ENCODE results near the gene LARP7.

LARP7 gene

DNA sequence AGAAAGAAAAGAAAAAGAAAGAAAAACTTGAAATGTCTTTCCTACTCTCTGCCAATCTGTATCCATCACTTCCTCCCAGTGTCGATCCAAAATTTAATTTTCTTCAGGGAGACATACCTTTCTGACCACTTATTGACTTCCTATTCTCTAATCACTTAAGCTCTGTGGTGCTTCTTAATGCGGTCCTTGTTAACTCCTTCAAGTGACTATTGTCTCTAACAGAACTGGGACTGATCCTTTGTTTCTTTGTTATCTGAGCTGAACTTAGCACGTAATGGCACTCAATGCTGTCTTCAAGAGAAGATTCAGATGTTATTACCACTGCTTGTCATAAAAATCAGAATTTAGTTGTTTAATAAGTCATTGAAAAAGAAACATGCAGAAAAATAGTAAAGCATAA lies 31.2 kb downstream of the LARP7 start:
- H3K4me1 ChIP-seq (ENCODE audit: control insufficient read depth, insufficient read depth, low read length) = no peaks in the 10 kb centered on the region

DNA sequence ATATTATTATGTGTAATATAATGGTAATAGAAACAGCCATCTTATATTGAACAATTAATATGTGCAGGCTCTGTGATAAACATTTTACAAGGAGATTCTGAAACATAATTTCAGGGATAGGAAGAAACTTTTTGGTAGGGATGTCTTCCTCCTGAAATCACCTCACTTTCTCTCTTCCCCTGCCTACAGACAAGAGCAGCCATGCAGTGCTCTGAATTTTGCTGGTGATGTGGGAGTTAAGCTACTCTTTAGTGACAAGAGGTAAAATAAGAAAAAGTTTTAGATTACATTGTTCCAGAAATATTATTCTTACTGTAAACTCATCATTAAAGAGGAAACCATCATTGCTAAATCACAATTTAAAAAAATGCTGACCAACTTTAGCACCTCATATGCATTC lies 36.1 kb downstream of the LARP7 start:
- Histone ChIP-seq H3K36me3 (ENCODE audit: control insufficient read depth in 2 of 2, insufficient read depth in 1 of 2, low read length in 2 of 2) (no peaks in the 10 kb centered on the region), H3K9me3 (ENCODE audit: control insufficient read depth, insufficient read depth, low read depth, low read length) (no peaks in the 10 kb centered on the region), H3K27ac (ENCODE audit: extremely low read depth, low read depth, low read length) (no peak overlapping the region), H3K4me3 (ENCODE audit: low read depth, low read length) (no peak overlapping the region), H3K4me1 (ENCODE audit: control insufficient read depth, insufficient read depth, low read length) (no peaks in the 10 kb centered on the region)
- CTCF ChIA-PET = no interaction called here
- POLR2A ChIA-PET = no interaction called here
- TF ChIP-seq ZNF221 (tag by site-specific recombination; IDR thresholded peaks at IDR 0.05; ENCODE audit: borderline replicate concordance) = no peak
- TF ChIP-seq KLF9 (tag by site-specific recombination; IDR thresholded peaks at IDR 0.05; ENCODE audit: low read depth) = no peak
- no peak for TF ChIP-seq ZNF585B (tag by site-specific recombination; IDR thresholded peaks at IDR 0.05)
- TF ChIP-seq ZNF521 (tag by site-specific recombination; IDR thresholded peaks at IDR 0.05) = no peak

More for the DNA sequence above, 31.2 kb downstream of the LARP7 start:
- no peaks in the 10 kb centered on the region for H3K9me3 ChIP-seq (ENCODE audit: control insufficient read depth, insufficient read depth, low read depth, low read length)
- H3K36me3 ChIP-seq (ENCODE audit: control insufficient read depth in 2 of 2, insufficient read depth in 1 of 2, low read length in 2 of 2) = no peaks in the 10 kb centered on the region
- ChIA-PET CTCF (no interaction called here), POLR2A (interaction anchor here (0.7 kb wide), 1 partner anchor 447 kb away, joined by 4 read pairs; no protein-coding TSS in a partner anchor)
- TF ChIP-seq ZBTB21 (tag by site-specific recombination; IDR thresholded peaks at IDR 0.05) = no peak
- TF ChIP-seq, protein P1, sequence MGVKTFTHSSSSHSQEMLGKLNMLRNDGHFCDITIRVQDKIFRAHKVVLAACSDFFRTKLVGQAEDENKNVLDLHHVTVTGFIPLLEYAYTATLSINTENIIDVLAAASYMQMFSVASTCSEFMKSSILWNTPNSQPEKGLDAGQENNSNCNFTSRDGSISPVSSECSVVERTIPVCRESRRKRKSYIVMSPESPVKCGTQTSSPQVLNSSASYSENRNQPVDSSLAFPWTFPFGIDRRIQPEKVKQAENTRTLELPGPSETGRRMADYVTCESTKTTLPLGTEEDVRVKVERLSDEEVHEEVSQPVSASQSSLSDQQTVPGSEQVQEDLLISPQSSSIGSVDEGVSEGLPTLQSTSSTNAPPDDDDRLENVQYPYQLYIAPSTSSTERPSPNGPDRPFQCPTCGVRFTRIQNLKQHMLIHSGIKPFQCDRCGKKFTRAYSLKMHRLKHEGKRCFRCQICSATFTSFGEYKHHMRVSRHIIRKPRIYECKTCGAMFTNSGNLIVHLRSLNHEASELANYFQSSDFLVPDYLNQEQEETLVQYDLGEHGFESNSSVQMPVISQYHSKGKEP (tag by site-specific recombination; IDR thresholded peaks at IDR 0.05) = no peak
- no peak for TF ChIP-seq ZNF23 (tag by site-specific recombination; IDR thresholded peaks at IDR 0.05; ENCODE audit: borderline replicate concordance)
- no peak for TF ChIP-seq ZNF600 (tag by site-specific recombination; IDR thresholded peaks at IDR 0.05)
- TF ChIP-seq ZNF629 (tag by site-specific recombination; IDR thresholded peaks at IDR 0.05) = no peak
- TF ChIP-seq ZNF202 (tag by site-specific recombination; IDR thresholded peaks at IDR 0.05; ENCODE audit: borderline replicate concordance) = no peak
- TF ChIP-seq ZNF529 (tag by site-specific recombination; IDR thresholded peaks at IDR 0.05; ENCODE audit: insufficient replicate concordance) = no peak
- TF ChIP-seq, protein P2, sequence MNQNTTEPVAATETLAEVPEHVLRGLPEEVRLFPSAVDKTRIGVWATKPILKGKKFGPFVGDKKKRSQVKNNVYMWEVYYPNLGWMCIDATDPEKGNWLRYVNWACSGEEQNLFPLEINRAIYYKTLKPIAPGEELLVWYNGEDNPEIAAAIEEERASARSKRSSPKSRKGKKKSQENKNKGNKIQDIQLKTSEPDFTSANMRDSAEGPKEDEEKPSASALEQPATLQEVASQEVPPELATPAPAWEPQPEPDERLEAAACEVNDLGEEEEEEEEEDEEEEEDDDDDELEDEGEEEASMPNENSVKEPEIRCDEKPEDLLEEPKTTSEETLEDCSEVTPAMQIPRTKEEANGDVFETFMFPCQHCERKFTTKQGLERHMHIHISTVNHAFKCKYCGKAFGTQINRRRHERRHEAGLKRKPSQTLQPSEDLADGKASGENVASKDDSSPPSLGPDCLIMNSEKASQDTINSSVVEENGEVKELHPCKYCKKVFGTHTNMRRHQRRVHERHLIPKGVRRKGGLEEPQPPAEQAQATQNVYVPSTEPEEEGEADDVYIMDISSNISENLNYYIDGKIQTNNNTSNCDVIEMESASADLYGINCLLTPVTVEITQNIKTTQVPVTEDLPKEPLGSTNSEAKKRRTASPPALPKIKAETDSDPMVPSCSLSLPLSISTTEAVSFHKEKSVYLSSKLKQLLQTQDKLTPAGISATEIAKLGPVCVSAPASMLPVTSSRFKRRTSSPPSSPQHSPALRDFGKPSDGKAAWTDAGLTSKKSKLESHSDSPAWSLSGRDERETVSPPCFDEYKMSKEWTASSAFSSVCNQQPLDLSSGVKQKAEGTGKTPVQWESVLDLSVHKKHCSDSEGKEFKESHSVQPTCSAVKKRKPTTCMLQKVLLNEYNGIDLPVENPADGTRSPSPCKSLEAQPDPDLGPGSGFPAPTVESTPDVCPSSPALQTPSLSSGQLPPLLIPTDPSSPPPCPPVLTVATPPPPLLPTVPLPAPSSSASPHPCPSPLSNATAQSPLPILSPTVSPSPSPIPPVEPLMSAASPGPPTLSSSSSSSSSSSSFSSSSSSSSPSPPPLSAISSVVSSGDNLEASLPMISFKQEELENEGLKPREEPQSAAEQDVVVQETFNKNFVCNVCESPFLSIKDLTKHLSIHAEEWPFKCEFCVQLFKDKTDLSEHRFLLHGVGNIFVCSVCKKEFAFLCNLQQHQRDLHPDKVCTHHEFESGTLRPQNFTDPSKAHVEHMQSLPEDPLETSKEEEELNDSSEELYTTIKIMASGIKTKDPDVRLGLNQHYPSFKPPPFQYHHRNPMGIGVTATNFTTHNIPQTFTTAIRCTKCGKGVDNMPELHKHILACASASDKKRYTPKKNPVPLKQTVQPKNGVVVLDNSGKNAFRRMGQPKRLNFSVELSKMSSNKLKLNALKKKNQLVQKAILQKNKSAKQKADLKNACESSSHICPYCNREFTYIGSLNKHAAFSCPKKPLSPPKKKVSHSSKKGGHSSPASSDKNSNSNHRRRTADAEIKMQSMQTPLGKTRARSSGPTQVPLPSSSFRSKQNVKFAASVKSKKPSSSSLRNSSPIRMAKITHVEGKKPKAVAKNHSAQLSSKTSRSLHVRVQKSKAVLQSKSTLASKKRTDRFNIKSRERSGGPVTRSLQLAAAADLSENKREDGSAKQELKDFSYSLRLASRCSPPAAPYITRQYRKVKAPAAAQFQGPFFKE (tag by site-specific recombination; IDR thresholded peaks at IDR 0.05; ENCODE audit: borderline replicate concordance) = no peak
- no peak for TF ChIP-seq ZNF423 (tag by site-specific recombination; IDR thresholded peaks at IDR 0.05)
- TF ChIP-seq ZNF335 (tag by site-specific recombination; conservative IDR thresholded peaks at IDR 0.05) = no peak
- TF ChIP-seq ZXDB (tag by site-specific recombination; IDR thresholded peaks at IDR 0.05) = no peak
- no peak for TF ChIP-seq ZFP37 (tag by site-specific recombination; IDR thresholded peaks at IDR 0.05)
- TF ChIP-seq ZNF157 (tag by site-specific recombination; IDR thresholded peaks at IDR 0.05) = no peak
- TF ChIP-seq MZF1 (tag by site-specific recombination; IDR thresholded peaks at IDR 0.05; ENCODE audit: borderline replicate concordance) = no peak
- TF ChIP-seq YY2 (tag by site-specific recombination; IDR thresholded peaks at IDR 0.05) = no peak
- TF ChIP-seq GLIS1 (tag by site-specific recombination; IDR thresholded peaks at IDR 0.05) = no peak
- TF ChIP-seq ZBTB8A (tag by site-specific recombination; IDR thresholded peaks at IDR 0.05) = no peak
- no peak for TF ChIP-seq ZNF830 (tag by site-specific recombination; IDR thresholded peaks at IDR 0.05; ENCODE audit: low read depth)
- TF ChIP-seq ZNF654 (tag by site-specific recombination; IDR thresholded peaks at IDR 0.05; ENCODE audit: low read depth) = no peak
- no peak for TF ChIP-seq ZNF768 (tag by site-specific recombination; IDR thresholded peaks at IDR 0.05)
- H3K27ac ChIP-seq (ENCODE audit: extremely low read depth, low read depth, low read length) = no peak overlapping the region
- H3K4me3 ChIP-seq (ENCODE audit: low read depth, low read length) = no peak overlapping the region

Data from HEK293 (cell line).